IMR-90 (cell line): ENCODE measurements around the gene PRR29. TPM values are rescaled to one million over a fixed set of nuclear protein-coding genes. Genes with fewer than 3 reads are reported as not detected.

Experiments used
- ATAC-seq: fragments of 200-7000 bp; cut with Tn5 transposase; 2 replicates; pipeline ENCODE4 v1.9.1; 2020; ENCODE audit warnings: low read depth, mild to moderate bottlenecking, moderate library complexity
- BruUV-seq: library from RNA; stranded (reverse); fragments of 400-500 nt; replicated peaks from 2 replicates; lab custom pipeline; 2021; lab: Mats Ljungman, UMichigan
- CTCF ChIA-PET: fragments of 300-600 bp; formaldehyde crosslinking; extraction: SDS; loops from one replicate; lab custom pipeline; 2021; ENCODE audit warnings: antibody characterized with exemption; lab: Yijun Ruan, JAX
- POLR2A ChIA-PET: fragments of 300-600 bp; sonication (Branson Sonifier 250); formaldehyde crosslinking; loops from one replicate; lab custom pipeline; 2022; ENCODE audit warnings: antibody characterized with exemption; ENCODE audit not compliant: unreplicated experiment; lab: Charles Lee
- DNase-seq: peaks from one replicate; pipeline ENCODE4 v3.0.0; 2013
- H2AFZ ChIP-seq: replicated peaks from 2 replicates; pipeline ENCODE3; 2013; ENCODE audit warnings: low read length, mild to moderate bottlenecking; ENCODE audit not compliant: poor library complexity
- H2AK5ac ChIP-seq: 2 replicates; pipeline ENCODE4 v1.6.1; 2013; ENCODE audit warnings: low read depth, low read length, inconsistent platforms
- H2AK9ac ChIP-seq: replicated peaks from 2 replicates; pipeline ENCODE3; 2013; ENCODE audit warnings: mild to moderate bottlenecking, low read depth, low read length, moderate library complexity; ENCODE audit not compliant: poor library complexity
- H2BK120ac ChIP-seq: 2 replicates; pipeline ENCODE4 v1.6.1; 2013; ENCODE audit warnings: low read depth, low read length, inconsistent platforms
- H2BK15ac ChIP-seq: 3 replicates; pipeline ENCODE4 v1.6.1; 2013; ENCODE audit warnings: low read depth, low read length, inconsistent platforms
- H2BK20ac ChIP-seq: 2 replicates; pipeline ENCODE4 v1.6.1; 2013; ENCODE audit warnings: low read depth, mild to moderate bottlenecking, inconsistent platforms, low read length, moderate library complexity
- H2BK5ac ChIP-seq: 2 replicates; pipeline ENCODE4 v1.6.1; 2013; ENCODE audit warnings: mild to moderate bottlenecking, low read depth, low read length, inconsistent platforms; ENCODE audit not compliant: poor library complexity, severe bottlenecking
- H3K14ac ChIP-seq: replicated peaks from 2 replicates; pipeline ENCODE4 v1.6.1; 2013; ENCODE audit warnings: low read depth, low read length, inconsistent platforms
- H3K18ac ChIP-seq: 2 replicates; pipeline ENCODE4 v1.6.1; 2013; ENCODE audit warnings: low read depth, low read length, control low read depth
- H3K23ac ChIP-seq: 2 replicates; pipeline ENCODE4 v1.6.1; 2013; ENCODE audit warnings: low read depth, low read length, inconsistent platforms
- H3K27ac ChIP-seq: 2 replicates; pipeline ENCODE4 v1.5.1; 2013; ENCODE audit warnings: mild to moderate bottlenecking, control low read depth, low read length; ENCODE audit not compliant: insufficient read depth
- H3K27me3 ChIP-seq: 2 replicates; pipeline ENCODE4 v1.6.1; 2013; ENCODE audit warnings: low read length; ENCODE audit not compliant: control insufficient read depth, insufficient read depth
- H3K36me3 ChIP-seq: 2 replicates; pipeline ENCODE4 v1.6.1; 2013; ENCODE audit warnings: low read length, mixed read lengths; ENCODE audit not compliant: control insufficient read depth, insufficient read depth
- H3K4ac ChIP-seq: 2 replicates; pipeline ENCODE4 v1.6.1; 2013; ENCODE audit warnings: low read depth, low read length, inconsistent platforms
- H3K4me1 ChIP-seq: 2 replicates; pipeline ENCODE4 v1.6.1; 2013; ENCODE audit warnings: low read length, mixed read lengths; ENCODE audit not compliant: control insufficient read depth, insufficient read depth
- H3K4me2 ChIP-seq: 2 replicates; pipeline ENCODE4 v1.6.1; 2013; ENCODE audit warnings: low read depth, mild to moderate bottlenecking, control low read depth, low read length, moderate library complexity
- H3K4me3 ChIP-seq: 2 replicates; pipeline ENCODE4 v1.5.1; 2013; ENCODE audit warnings: low read depth, mild to moderate bottlenecking, control low read depth, low read length, moderate library complexity; ENCODE audit not compliant: insufficient read depth
- H3K56ac ChIP-seq: 2 replicates; pipeline ENCODE4 v1.6.1; 2013; ENCODE audit warnings: low read length, inconsistent platforms; ENCODE audit not compliant: insufficient read depth; ENCODE audit errors: extremely low read depth
- H3K79me1 ChIP-seq, 2 experiments: 2 replicates each; pipeline ENCODE4 v1.6.1; 2013; ENCODE audit warnings: low read length in 2 of 2, inconsistent platforms in 1 of 2, low read depth in 1 of 2
- H3K9ac ChIP-seq: 2 replicates; pipeline ENCODE4 v1.6.1; 2013; ENCODE audit warnings: low read depth, low read length, control low read depth
- H3K9me1 ChIP-seq: 2 replicates; pipeline ENCODE4 v1.6.1; 2013; ENCODE audit warnings: low read length, inconsistent platforms; ENCODE audit not compliant: insufficient read depth
- H3K9me3 ChIP-seq: 2 replicates; pipeline ENCODE4 v1.6.1; 2013; ENCODE audit warnings: low read length; ENCODE audit not compliant: control insufficient read depth, insufficient read depth
- H4K20me1 ChIP-seq: 2 replicates; pipeline ENCODE4 v1.6.1; 2013; ENCODE audit warnings: low read length, inconsistent platforms; ENCODE audit not compliant: insufficient read depth
- H4K5ac ChIP-seq: 2 replicates; pipeline ENCODE4 v1.6.1; 2013; ENCODE audit warnings: mild to moderate bottlenecking, low read depth, low read length, control low read depth
- H4K8ac ChIP-seq, 2 experiments: 2 replicates each; pipeline ENCODE4 v1.6.1; 2013; ENCODE audit warnings: low read depth in 2 of 2, low read length in 2 of 2, control low read depth in 1 of 2, inconsistent platforms in 1 of 2
- H4K91ac ChIP-seq: 2 replicates; pipeline ENCODE4 v1.6.1; 2013; ENCODE audit warnings: low read depth, low read length, inconsistent platforms; ENCODE audit not compliant: insufficient read depth
- BHLHE40 ChIP-seq: fragments of 150-350 bp; IDR thresholded peaks from 2 replicates; pipeline ENCODE4 v1.6.1; 2016; ENCODE audit warnings: mild to moderate bottlenecking, low read depth, low read length
- CEBPB ChIP-seq: IDR thresholded peaks from 2 replicates; pipeline ENCODE4 v1.6.1; 2012; ENCODE audit warnings: low read depth, low read length, improper control_type of control experiment
- CHD1 ChIP-seq: IDR thresholded peaks from 2 replicates; pipeline ENCODE4 v1.6.1; 2012; ENCODE audit warnings: low read depth, low read length, improper control_type of control experiment
- CTCF ChIP-seq: conservative IDR thresholded peaks from 2 replicates; pipeline ENCODE4 v1.5.1; 2012; ENCODE audit warnings: mild to moderate bottlenecking, low read depth, low read length, improper control_type of control experiment
- ELK1 ChIP-seq: fragments of 150-350 bp; IDR thresholded peaks from 2 replicates; pipeline ENCODE4 v1.6.1; 2016; ENCODE audit warnings: low read depth, mild to moderate bottlenecking, low read length, moderate library complexity, borderline replicate concordance
- FOS ChIP-seq: fragments of 150-350 bp; IDR thresholded peaks from 2 replicates; pipeline ENCODE4 v1.6.1; 2016; ENCODE audit warnings: low read depth, low read length
- MAFK ChIP-seq: IDR thresholded peaks from 2 replicates; pipeline ENCODE4 v1.6.1; 2012; ENCODE audit warnings: low read depth, low read length, improper control_type of control experiment
- MAZ ChIP-seq: IDR thresholded peaks from 2 replicates; pipeline ENCODE4 v1.6.1; 2012; ENCODE audit warnings: low read depth, mild to moderate bottlenecking, low read length, improper control_type of control experiment, moderate library complexity, borderline replicate concordance
- MXI1 ChIP-seq: IDR thresholded peaks from 2 replicates; pipeline ENCODE4 v1.6.1; 2012; ENCODE audit warnings: low read depth, mild to moderate bottlenecking, low read length, moderate library complexity, borderline replicate concordance
- NFE2L2 ChIP-seq: fragments of 150-350 bp; IDR thresholded peaks from 2 replicates; pipeline ENCODE4 v1.6.1; 2016; ENCODE audit warnings: low read depth, mild to moderate bottlenecking, low read length
- POLR2A ChIP-seq: IDR thresholded peaks from 2 replicates; pipeline ENCODE4 v1.6.1; 2012; ENCODE audit warnings: mild to moderate bottlenecking, low read depth, low read length
- RAD21 ChIP-seq: IDR thresholded peaks from 2 replicates; pipeline ENCODE4 v1.6.1; 2012; ENCODE audit warnings: low read length, improper control_type of control experiment
- RCOR1 ChIP-seq: IDR thresholded peaks from 2 replicates; pipeline ENCODE4 v1.6.1; 2012; ENCODE audit warnings: mild to moderate bottlenecking, low read length, improper control_type of control experiment; ENCODE audit not compliant: insufficient replicate concordance
- RFX5 ChIP-seq: IDR thresholded peaks from 2 replicates; pipeline ENCODE4 v1.8.0; 2012; ENCODE audit warnings: low read depth, mild to moderate bottlenecking, low read length, moderate library complexity
- SMC3 ChIP-seq: fragments of 150-350 bp; IDR thresholded peaks from 2 replicates; pipeline ENCODE4 v1.6.1; 2016; ENCODE audit warnings: low read depth, mild to moderate bottlenecking, antibody characterized with exemption, low read length, moderate library complexity
- USF2 ChIP-seq: fragments of 150-350 bp; IDR thresholded peaks from 2 replicates; pipeline ENCODE4 v1.6.1; 2017; ENCODE audit warnings: mild to moderate bottlenecking, antibody characterized with exemption, low read length, low read depth
- whole genome bisulfite sequencing, 2 experiments: methylation state at CpG; one replicate each; pipeline versions ENCODE4 v1.1.5 to v1.1.7; 2013; ENCODE audit warnings: missing lambda C conversion rate in 2 of 2; ENCODE audit not compliant: insufficient read length in 1 of 2; ENCODE audit errors: extremely low coverage in 2 of 2; 5-methylcytosine and 5-hydroxymethylcytosine counted together
- dilution Hi-C: fragments of 300-500 bp; cut with HindIII; formaldehyde crosslinking; loops from one replicate; pipeline ENCODE4 v1.14.3; 2018; ENCODE audit warnings: low sequenced_read_pairs; ENCODE audit not compliant: unreplicated experiment
- in situ Hi-C: fragments of 300-500 bp; cut with MboI; formaldehyde crosslinking; loops from 3 replicates; pipeline ENCODE4 v1.14.3; 2019; ENCODE audit warnings: low sequenced_read_pairs, inconsistent platforms, mixed read lengths
- intact Hi-C: fragments of 100-400 bp; cut with micrococcal nuclease; formaldehyde crosslinking; loops from 2 replicates; pipeline ENCODE4 v1.10.0; 2022
- polyA plus RNA-seq, 3 experiments: library from polyadenylated mRNA; depleted of rRNA; stranded (reverse); fragments of >200 nt; gene quantifications; 2 replicates each; pipeline ENCODE4 v1.2.3, GENCODE V29; 2012; ENCODE audit warnings: low replicate concordance in 1 of 3
- total RNA-seq: library from RNA; depleted of rRNA; stranded (reverse); fragments of >200 nt; gene quantifications from 2 replicates; pipeline ENCODE4 v1.2.3, GENCODE V29; 2012

Gene PRR29
- total and polyA plus RNA-seq, 2 of the 4 experiments (the other 2 are of a cell fraction) = under 0.01 to 0.17 TPM

GRCh38 chr17:64008830-64009229 is 10.7 kb downstream of the PRR29 start:
- dilution Hi-C loops = no loop called here
- POLR2A ChIA-PET = no interaction called here
- no peak for TF ChIP-seq BHLHE40
- no peak for TF ChIP-seq RAD21
- no peak for TF ChIP-seq ELK1
- no peak for TF ChIP-seq RCOR1
- TF ChIP-seq MXI1 = no peak
- TF ChIP-seq RFX5 = no peak
- TF ChIP-seq MAFK = no peak
- no peak for TF ChIP-seq POLR2A
- TF ChIP-seq CEBPB = no peak
- no peak for TF ChIP-seq USF2
- TF ChIP-seq NFE2L2 = no peak
- TF ChIP-seq CHD1 = no peak
- no peak for TF ChIP-seq SMC3
- no peak for TF ChIP-seq CTCF
- TF ChIP-seq MAZ = no peak
- no peak for TF ChIP-seq FOS

More at GRCh38 chr17:64008830-64009229, 10.7 kb downstream of the PRR29 start:
- Histone ChIP-seq H2BK20ac (no peak overlapping the region; the same call in 1 of the 2 replicates), H2AFZ (no peak overlapping the region), H3K23ac (no peak overlapping the region), H3K4me2 (no peak overlapping the region), H2BK15ac (no peak overlapping the region), H3K4me1 (no peaks in the 10 kb centered on the region; the same call in 1 of the 2 replicates), H2BK5ac (no peak overlapping the region), H3K79me1 (no peaks in the 10 kb centered on the region), H3K4me3 (no peak overlapping the region), H4K8ac (no peak overlapping the region; a peak in 1 of 4 replicates), H4K20me1 (no peaks in the 10 kb centered on the region), H3K4ac (no peak overlapping the region), H4K91ac (no peak overlapping the region), H3K56ac (no peak overlapping the region), H3K9me3 (no peaks in the 10 kb centered on the region), H3K36me3 (no peaks in the 10 kb centered on the region), H3K18ac (no peak overlapping the region), H3K9me1 (peaks cover 4% of the 10 kb centered on the region; the same call in 1 of the 2 replicates), H3K27ac (no peak overlapping the region), H3K27me3 (peaks cover 9% of the 10 kb centered on the region), H2AK5ac (no peak overlapping the region), H2AK9ac (no peak overlapping the region), H4K5ac (no peak overlapping the region), H3K9ac (no peak overlapping the region), H2BK120ac (no peak overlapping the region), H3K14ac (no peak overlapping the region)
- in situ Hi-C loops (no loop called here), intact Hi-C loops (no loop called here)
- BruUV-seq = no TSS peak
- CTCF ChIA-PET = no interaction called here
- WGBS, 2 experiments = no CpG with 5 or more reads among the region's 4 CpGs
- no peak for ATAC-seq
- no peak for DNase-seq
